ENCODE data around the gene LDB2.

LDB2 gene

DNA sequence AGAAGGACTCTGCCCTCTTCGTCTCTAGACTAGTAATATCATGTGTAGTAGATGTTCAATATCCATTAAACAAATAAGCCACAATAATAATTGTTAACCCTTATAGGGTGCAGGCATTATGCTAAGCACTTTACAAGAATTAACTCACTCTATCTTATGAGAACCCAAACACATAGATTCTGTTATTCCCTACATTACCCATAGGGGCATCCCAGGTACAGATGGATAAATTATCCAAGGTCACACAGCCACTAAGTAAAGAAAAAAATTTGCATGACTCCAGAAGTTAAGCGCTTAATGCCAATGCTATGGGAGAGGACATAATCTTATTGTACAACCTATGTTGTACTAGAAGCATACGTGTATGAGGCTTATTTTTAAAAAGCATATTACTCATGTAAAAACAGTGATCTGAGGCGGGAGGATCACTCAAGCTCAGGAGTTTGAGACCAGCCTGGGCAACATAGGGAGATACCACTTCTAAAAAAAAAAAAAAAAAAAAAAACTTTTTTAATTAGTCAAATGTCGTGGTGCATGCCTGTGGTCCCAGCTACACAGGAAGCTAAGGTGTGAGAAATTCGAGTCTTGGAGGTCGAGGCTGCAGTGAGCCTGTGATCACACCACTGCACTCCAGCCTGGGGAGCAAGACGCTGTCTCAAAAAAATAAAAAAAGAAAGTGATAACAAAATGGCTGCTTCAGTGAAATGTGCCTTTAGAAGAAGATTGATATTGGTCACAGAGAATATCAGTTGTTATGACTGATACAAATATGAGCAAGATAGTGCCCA is 13.6 kb downstream of the LDB2 start:
- DNase-seq (ENCODE audit: low spot score): no peak

- DNase-seq (ENCODE audit: low spot score): no peak
Observed at GRCh38 chr4:16883806-16884205, 14.6 kb downstream of the LDB2 start.

- no peak for DNase-seq (ENCODE audit: low spot score)
Observed at GRCh38 chr4:16881151-16881884, 17.1 kb downstream of the LDB2 start.

- no peak for DNase-seq (ENCODE audit: low spot score)
Observed at GRCh38 chr4:16875487-16875886, 23.0 kb downstream of the LDB2 start.

DNA sequence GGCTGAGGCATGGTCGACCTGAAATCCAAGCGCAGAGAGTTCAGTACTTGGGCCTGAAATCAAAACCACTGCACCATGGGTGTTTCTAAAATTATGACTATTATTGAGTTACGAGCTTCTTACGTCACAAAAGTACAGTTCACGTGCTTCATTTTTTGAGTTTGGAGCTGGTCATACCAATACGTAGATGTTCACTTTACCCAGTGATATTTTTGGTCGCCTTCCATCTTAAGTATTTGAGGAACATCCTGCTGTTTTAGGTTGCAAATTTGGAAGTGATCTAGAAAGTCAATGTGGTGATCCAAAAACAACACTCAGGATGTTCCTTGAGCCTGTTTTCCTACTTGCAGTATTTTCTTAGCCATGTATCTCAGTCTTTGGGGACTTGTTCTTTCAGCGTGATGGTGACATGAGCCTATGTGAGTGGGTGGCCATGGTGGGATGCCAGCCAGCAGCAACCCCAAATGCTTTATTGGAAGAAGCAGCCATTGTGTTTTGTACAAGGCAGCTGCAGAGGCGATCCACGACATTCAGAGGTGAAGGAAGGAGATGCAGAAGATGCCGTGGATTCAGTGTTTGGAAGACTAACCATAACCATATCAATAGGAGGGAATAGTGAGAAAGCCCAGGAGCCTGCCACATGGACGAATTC is 28.7 kb downstream of the LDB2 start:
- DNase-seq (ENCODE audit: low spot score): no peak

- DNase-seq (ENCODE audit: low spot score): no peak
Observed at GRCh38 chr4:16868674-16869073, 29.8 kb downstream of the LDB2 start.

GRCh38 chr4:16867827-16868226 is 30.6 kb downstream of the LDB2 start:
- DNase-seq (ENCODE audit: low spot score): no peak

- DNase-seq (ENCODE audit: low spot score): no peak
Observed at GRCh38 chr4:16866974-16867373, 31.5 kb downstream of the LDB2 start.

- no peak for DNase-seq (ENCODE audit: low spot score)
Observed at GRCh38 chr4:16865897-16866283, 32.6 kb downstream of the LDB2 start.

DNA sequence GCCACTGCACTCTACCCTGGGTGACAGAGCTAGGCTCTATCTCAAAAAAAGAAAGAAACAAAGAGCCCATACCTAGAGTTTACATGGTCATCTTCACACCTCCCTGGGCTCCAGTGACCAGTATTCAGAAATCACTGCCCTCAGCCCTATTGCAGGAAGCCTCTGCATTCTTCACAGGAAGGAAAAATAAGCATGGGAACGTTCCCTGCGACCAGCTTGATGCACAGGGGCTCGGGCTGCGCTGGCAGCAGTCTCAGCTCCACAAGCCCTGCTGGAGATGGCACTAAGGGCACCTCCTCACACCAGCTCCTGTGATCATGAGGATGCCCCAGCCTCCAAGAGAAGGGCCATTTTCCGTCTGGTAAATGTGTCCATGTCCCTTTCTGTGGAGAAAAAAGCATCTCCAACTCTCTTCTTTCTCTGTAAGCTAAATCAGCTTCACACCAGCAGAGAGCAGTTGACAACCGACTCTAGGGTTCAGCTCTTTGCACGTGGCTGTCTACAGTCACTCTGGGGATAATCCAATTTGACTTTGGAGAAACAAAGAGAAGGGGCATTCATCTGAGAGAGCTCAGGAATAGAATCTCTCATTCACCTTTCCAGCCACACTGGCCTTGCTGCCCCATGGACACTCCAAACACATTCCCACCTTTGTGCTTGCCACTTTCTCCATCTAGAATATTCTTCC is 33.1 kb downstream of the LDB2 start:
- no peak for DNase-seq (ENCODE audit: low spot score)

- no peak for DNase-seq (ENCODE audit: low spot score)
Observed at GRCh38 chr4:16864199-16864598, 34.2 kb downstream of the LDB2 start.

DNA sequence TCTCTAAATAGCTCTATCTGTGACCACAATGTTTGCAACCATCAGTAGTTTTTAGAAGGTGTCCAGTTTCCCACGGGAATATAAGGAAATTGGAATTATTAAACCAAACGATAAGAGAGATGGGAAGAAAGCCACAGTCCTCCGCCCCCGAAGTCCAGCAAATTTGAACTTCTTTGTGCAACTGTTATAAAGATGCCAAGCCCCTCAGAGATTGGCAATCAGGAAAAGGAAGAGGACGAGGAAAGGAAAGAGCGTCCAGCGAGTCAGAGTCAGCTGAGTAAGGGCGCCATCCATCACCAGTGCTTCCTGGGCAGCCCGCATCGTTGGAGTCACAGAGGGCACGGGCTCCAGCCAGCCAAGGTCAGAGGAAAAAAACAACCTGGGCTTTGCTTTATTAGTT is 35.7 kb downstream of the LDB2 start:
- DNase-seq (ENCODE audit: low spot score): no peak

DNA sequence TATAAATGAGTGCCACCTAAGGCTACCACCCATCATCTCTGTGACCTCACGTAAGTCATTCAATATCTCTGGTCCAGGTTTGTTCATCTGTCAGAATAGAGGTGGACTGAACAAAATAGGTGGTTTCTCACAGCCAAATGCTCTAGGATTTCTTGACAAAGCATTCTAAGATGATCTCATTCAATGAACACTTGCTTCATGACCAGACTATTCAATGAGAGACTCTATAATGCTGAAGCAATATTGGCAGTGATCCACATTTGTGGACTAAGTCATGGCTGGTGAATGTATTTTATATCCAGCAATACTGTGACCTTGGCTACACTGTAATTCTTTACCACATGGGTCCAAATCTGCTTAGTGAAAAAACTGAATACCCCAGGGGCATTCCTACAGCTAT is 37.9 kb downstream of the LDB2 start:
- DNase-seq (ENCODE audit: low spot score): no peak

DNA sequence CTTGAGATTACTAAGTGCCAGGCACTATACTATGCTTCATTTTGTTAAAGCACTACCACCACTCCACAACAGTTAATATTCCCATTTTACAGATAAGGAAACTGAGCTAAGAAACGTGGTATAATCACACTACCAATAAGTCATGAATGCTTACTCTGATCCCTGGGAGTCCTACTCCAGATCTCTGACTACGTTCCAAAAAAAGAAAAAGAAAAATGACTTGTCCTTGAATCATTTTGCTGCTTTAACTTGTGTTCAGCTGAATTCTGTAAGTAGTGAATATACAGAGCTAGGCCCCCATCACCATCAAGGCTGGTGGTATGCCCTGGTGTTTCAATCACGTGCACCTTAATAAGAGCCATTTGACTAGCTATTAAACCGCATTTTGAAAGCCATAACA is 39.4 kb downstream of the LDB2 start:
- DNase-seq (ENCODE audit: low spot score): no peak

- DNase-seq (ENCODE audit: low spot score): no peak
Observed at GRCh38 chr4:16858275-16858752, 40.1 kb downstream of the LDB2 start.

GRCh38 chr4:16857425-16857824 is 41.0 kb downstream of the LDB2 start:
- DNase-seq (ENCODE audit: low spot score): no peak

DNA sequence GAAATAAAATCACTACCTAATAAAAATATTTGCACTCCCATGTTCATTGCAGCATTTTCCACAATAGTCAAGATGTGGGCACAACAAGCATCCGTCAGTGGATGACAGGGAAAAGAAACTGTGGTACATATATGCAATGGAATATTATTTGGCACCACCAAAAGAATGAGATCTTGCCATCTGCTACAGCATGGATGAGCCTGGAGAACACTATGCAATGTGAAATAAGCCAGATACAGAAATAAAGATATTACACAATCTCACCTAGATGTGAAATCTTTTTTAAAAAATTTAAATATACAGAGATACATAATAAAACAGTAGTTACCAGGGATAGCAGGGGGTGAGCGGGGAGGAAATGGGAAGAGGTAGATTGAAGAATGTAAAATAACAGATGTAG is 44.8 kb downstream of the LDB2 start:
- no peak for DNase-seq (ENCODE audit: low spot score)

GRCh38 chr4:16852644-16853043 is 45.8 kb downstream of the LDB2 start:
- DNase-seq (ENCODE audit: low spot score): no peak

- DNase-seq (ENCODE audit: low spot score): no peak
Observed at GRCh38 chr4:16852228-16852627, 46.2 kb downstream of the LDB2 start.

GRCh38 chr4:16846540-16847117 is 51.8 kb downstream of the LDB2 start:
- no peak for DNase-seq (ENCODE audit: low spot score)

GRCh38 chr4:16844816-16845586 is 53.4 kb downstream of the LDB2 start:
- DNase-seq (ENCODE audit: low spot score): no peak

Data from hematopoietic multipotent progenitor cell treated with erythropoietin and hydrocortisone succinate and interleukin-3 and kit ligand, for 17 days (in vitro differentiated cells).